ENCODE measurements around the gene SS18L1.

Gene SS18L1

GRCh38 chr20:62175711-62176110 lies 32.1 kb downstream of the SS18L1 start:
- DNase-seq = no peak

- no peak for DNase-seq
Observed at GRCh38 chr20:62176866-62177265, 33.3 kb downstream of the SS18L1 start.

GRCh38 chr20:62177307-62177706 lies 33.7 kb downstream of the SS18L1 start:
- DNase-seq = no peak

- DNase-seq = no peak
Observed at GRCh38 chr20:62178316-62179161, 35.0 kb downstream of the SS18L1 start.

- no peak for DNase-seq
Observed at GRCh38 chr20:62179162-62179504, 35.6 kb downstream of the SS18L1 start.

GRCh38 chr20:62181808-62182207 lies 38.2 kb downstream of the SS18L1 start:
- no peak for DNase-seq

- DNase-seq = peak; percentile 95
Observed at GRCh38 chr20:62182469-62183425, 39.2 kb downstream of the SS18L1 start, which contains the start of gene MTG2. MTG2 (plus strand) TSS chr20:62183028; CDS start chr20:62193421, 10,393 bp downstream.

- DNase-seq = no peak
Observed at GRCh38 chr20:62183426-62184142, 40.0 kb downstream of the SS18L1 start.

- no peak for DNase-seq
Observed at GRCh38 chr20:62186096-62186426, 42.5 kb downstream of the SS18L1 start.

- no peak for DNase-seq
Observed at GRCh38 chr20:62186887-62187866, 43.6 kb downstream of the SS18L1 start.

- no peak for DNase-seq
Observed at GRCh38 chr20:62190639-62191411, 47.3 kb downstream of the SS18L1 start.

- no peak for DNase-seq
Observed at GRCh38 chr20:62191781-62192559, 48.4 kb downstream of the SS18L1 start.

- DNase-seq = no peak
Observed at GRCh38 chr20:62192635-62193034, 49.1 kb downstream of the SS18L1 start.

- no peak for DNase-seq
Observed at GRCh38 chr20:62193079-62194025, 49.8 kb downstream of the SS18L1 start.

GRCh38 chr20:62195075-62195405 lies 51.5 kb downstream of the SS18L1 start:
- no peak for DNase-seq

GRCh38 chr20:62195736-62196135 lies 52.2 kb downstream of the SS18L1 start:
- DNase-seq = no peak

GRCh38 chr20:62196286-62196685 lies 52.7 kb downstream of the SS18L1 start:
- no peak for DNase-seq

GRCh38 chr20:62197311-62197710 lies 53.7 kb downstream of the SS18L1 start:
- no peak for DNase-seq

GRCh38 chr20:62197801-62198200 lies 54.2 kb downstream of the SS18L1 start:
- DNase-seq = no peak
